CD4-positive, alpha-beta T cell treated with Interleukin-17A for 1 hour (primary cell): ENCODE measurements around the gene ZNF236.
"Not testable (repeated sequence)": the region's sequence is repeated elsewhere in the genome, so short reads cannot be mapped to it uniquely, and the experiment has no call there.

ENCODE experiments used
- DNase-seq: peaks from one replicate; pipeline ENCODE4 v3.0.0-alpha.2; 2020

Gene ZNF236

GRCh38 chr18:76914314-76914713 is 92.0 kb downstream of the ZNF236 start:
- no peak for DNase-seq

GRCh38 chr18:76914796-76915195 is 92.4 kb downstream of the ZNF236 start:
- no peak for DNase-seq

GRCh38 chr18:76915456-76915855 is 93.1 kb downstream of the ZNF236 start:
- no peak for DNase-seq

- no peak for DNase-seq
These were observed 98.6 kb downstream of the ZNF236 start for GRCh38 chr18:76920974-76921373.

- peak; percentile 56 for DNase-seq
These were observed 99.8 kb downstream of the ZNF236 start for GRCh38 chr18:76922107-76922506.

GRCh38 chr18:76923485-76924085 is 101.2 kb downstream of the ZNF236 start:
- DNase-seq: no peak

GRCh38 chr18:76925501-76925900 is 103.1 kb downstream of the ZNF236 start:
- DNase-seq: no peak

- no peak for DNase-seq
These were observed 104.9 kb downstream of the ZNF236 start for GRCh38 chr18:76927223-76927725.

- no peak for DNase-seq
These were observed 106.0 kb downstream of the ZNF236 start for GRCh38 chr18:76928179-76928868.

GRCh38 chr18:76931171-76931570 is 108.8 kb downstream of the ZNF236 start:
- no peak for DNase-seq

- no peak for DNase-seq
These were observed 109.9 kb downstream of the ZNF236 start for GRCh38 chr18:76932026-76932819.

GRCh38 chr18:76935722-76936337 is 113.5 kb downstream of the ZNF236 start:
- DNase-seq: no peak

GRCh38 chr18:76936877-76937276 is 114.5 kb downstream of the ZNF236 start:
- no peak for DNase-seq

- no peak for DNase-seq
These were observed 115.2 kb downstream of the ZNF236 start for GRCh38 chr18:76937597-76937996.

- DNase-seq: no peak
These were observed 116.3 kb downstream of the ZNF236 start for GRCh38 chr18:76938619-76939018.

GRCh38 chr18:76941284-76941683 is 118.9 kb downstream of the ZNF236 start:
- DNase-seq: no peak

GRCh38 chr18:76943542-76944339 is 121.4 kb downstream of the ZNF236 start:
- DNase-seq: no peak

GRCh38 chr18:76944346-76944745 is 122.0 kb downstream of the ZNF236 start:
- DNase-seq: not testable (repeated sequence)

GRCh38 chr18:76948345-76948744 is 126.0 kb downstream of the ZNF236 start:
- DNase-seq: peak; percentile 22

GRCh38 chr18:76951456-76952247 is 129.3 kb downstream of the ZNF236 start:
- DNase-seq: no peak

GRCh38 chr18:76952747-76953146 is 130.4 kb downstream of the ZNF236 start:
- no peak for DNase-seq

- no peak for DNase-seq
These were observed 130.8 kb downstream of the ZNF236 start for GRCh38 chr18:76953156-76953555.
